ACC112 (cell line): ENCODE results near the gene ZBTB45.
A peak's percentile ranks its signal among the peaks of the same experiment; 100 is the strongest.

Source experiments
- H2AFZ ChIP-seq: fragments of 200-600 bp; sonication (generic); one replicate; pipeline ENCODE4 v1.6.0; 2017; ENCODE audit warnings: antibody characterized with exemption, low read length; ENCODE audit not compliant: unreplicated experiment
- H3K27ac ChIP-seq: fragments of 200-600 bp; sonication (generic); 2 replicates; pipeline ENCODE4 v1.5.1; 2014; ENCODE audit warnings: low read depth, mild to moderate bottlenecking, antibody characterized with exemption, low read length, moderate library complexity
- H3K27me3 ChIP-seq: fragments of 200-600 bp; sonication (generic); 2 replicates; pipeline ENCODE4 v1.6.1; 2014; ENCODE audit warnings: mild to moderate bottlenecking, antibody characterized with exemption, low read length, moderate library complexity, mixed read lengths; ENCODE audit not compliant: insufficient read depth
- H3K36me3 ChIP-seq: fragments of 200-600 bp; sonication (generic); 2 replicates; pipeline ENCODE4 v1.6.1; 2016; ENCODE audit warnings: mild to moderate bottlenecking, antibody characterized with exemption, low read length, moderate library complexity, mixed read lengths; ENCODE audit not compliant: insufficient read depth
- H3K4me1 ChIP-seq: fragments of 200-600 bp; sonication (generic); one replicate; pipeline ENCODE4 v1.6.1; 2016; ENCODE audit warnings: low read length, mixed read lengths; ENCODE audit not compliant: insufficient read depth, unreplicated experiment, control insufficient read depth
- H3K4me3 ChIP-seq: fragments of 200-600 bp; sonication (generic); 2 replicates; pipeline ENCODE4 v1.5.1; 2014; ENCODE audit warnings: mild to moderate bottlenecking, low read depth, low read length
- H3K79me2 ChIP-seq: fragments of 200-600 bp; sonication (generic); one replicate; pipeline ENCODE4 v1.6.0; 2016; ENCODE audit warnings: low read length; ENCODE audit not compliant: control insufficient read depth, unreplicated experiment, insufficient read depth

ZBTB45 gene

DNA sequence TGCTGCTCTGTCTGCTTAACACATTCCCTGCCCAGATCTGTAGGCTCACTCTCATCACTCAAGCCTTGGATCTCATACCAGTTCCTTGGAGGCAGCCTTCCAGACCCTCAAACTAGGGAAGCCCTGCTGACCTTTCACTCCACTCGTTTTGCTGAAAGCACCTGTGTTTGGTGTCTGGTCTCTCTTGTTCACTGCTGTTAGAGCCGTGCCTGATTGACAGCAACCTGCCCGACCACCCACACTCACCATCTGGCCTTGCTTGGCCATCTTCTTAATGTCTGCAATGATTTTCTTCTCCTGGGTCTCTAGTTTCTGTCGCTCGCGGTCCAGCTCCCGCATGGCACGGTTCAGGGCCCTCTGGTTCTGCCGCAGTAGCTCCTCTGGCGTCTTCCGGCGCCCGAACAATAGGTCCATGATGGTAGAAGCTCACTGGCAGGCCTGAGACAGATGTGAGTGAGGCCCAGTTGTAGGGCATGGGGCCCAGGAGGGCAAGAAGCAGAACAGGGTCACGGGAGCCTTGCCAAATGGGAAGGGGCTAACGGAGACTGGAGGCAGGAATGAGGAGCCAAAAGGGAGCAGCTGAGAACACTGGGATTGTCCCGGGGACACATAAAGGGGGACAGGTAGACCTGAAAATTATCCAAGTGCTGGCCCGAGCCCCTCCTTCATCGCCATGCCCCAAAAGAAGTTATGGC lies 34.3 kb upstream of the ZBTB45 start:
- Histone ChIP-seq H3K36me3 (peaks cover 9% of the 10 kb centered on the region), H3K27ac (peak overlapping the region; percentile 89), H3K27me3 (no peaks in the 10 kb centered on the region), H2AFZ (no peak overlapping the region), H3K79me2 (peaks cover 29% of the 10 kb centered on the region), H3K4me3 (peak overlapping the region; percentile 82), H3K4me1 (peaks cover 18% of the 10 kb centered on the region)

DNA sequence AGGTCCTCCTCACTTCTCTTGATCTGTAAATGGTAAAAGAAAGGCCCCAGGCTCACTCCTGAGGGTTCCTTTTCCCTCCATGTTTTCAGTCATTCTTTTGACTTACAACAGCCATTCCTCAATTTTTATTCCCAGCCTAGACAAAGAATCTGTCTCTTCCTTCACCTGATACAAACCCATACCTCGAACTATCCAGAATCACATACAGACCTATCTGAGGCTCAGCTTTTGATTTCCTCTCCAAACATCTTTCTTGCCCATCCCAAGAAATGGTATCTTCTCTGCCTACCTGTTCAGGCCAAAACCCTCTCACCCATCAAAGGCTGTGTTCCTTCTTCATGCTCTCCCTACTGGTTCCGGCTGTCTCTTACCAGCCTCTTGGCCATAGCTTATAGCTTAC lies 33.0 kb upstream of the ZBTB45 start:
- Histone ChIP-seq H3K27me3 (no peaks in the 10 kb centered on the region), H3K79me2 (peaks cover 36% of the 10 kb centered on the region), H2AFZ (no peak overlapping the region), H3K4me1 (peaks cover 18% of the 10 kb centered on the region), H3K36me3 (peaks cover 9% of the 10 kb centered on the region), H3K4me3 (no peak overlapping the region), H3K27ac (no peak overlapping the region)

DNA sequence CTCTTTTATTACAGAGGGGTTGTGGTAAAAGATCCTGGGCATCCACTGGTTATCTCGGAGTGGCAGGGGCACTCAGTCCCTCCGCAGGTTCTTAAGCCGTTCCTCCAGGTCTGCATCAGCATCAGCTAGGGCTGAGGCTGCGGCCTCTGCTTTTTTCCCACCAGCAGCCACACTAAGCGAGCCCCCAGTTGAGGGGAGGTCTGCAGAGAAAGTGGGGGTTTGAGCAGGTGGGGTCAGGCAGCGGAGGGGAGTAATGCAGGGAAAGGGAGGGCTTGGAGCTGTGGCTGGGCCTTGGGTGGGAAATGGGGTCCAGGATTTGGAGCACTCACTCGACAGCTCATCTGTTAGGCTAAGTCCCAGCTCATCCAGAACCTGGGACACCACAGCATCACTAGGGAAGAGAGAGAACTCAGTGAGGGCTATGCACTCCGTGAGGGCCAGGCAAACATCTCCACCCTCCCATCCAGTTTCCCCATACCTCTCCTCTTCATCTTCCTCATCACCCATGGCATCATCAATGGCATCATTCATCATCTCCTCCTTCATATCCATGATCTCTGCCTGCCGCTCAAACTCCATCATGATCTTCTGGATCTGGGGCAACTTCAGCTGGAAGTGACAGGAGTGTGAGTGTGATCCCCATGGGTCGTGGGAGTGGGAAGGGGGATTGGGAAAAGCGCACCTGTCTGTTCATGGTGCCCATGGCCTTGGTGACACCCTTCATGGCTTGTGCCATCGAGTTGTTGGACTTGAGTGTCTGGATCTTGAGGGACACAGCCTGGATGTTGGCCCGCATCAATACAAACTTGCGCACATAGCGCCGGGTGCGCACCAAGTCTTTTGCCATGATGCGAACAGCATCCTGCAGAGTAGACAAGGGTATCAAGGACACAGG lies 32.2 kb upstream of the ZBTB45 start:
- Histone ChIP-seq H3K4me3 (no peak overlapping the region), H3K79me2 (peaks cover 35% of the 10 kb centered on the region), H3K36me3 (peaks cover 9% of the 10 kb centered on the region), H3K4me1 (peaks cover 18% of the 10 kb centered on the region), H3K27me3 (no peaks in the 10 kb centered on the region), H2AFZ (no peak overlapping the region), H3K27ac (no peak overlapping the region)

DNA sequence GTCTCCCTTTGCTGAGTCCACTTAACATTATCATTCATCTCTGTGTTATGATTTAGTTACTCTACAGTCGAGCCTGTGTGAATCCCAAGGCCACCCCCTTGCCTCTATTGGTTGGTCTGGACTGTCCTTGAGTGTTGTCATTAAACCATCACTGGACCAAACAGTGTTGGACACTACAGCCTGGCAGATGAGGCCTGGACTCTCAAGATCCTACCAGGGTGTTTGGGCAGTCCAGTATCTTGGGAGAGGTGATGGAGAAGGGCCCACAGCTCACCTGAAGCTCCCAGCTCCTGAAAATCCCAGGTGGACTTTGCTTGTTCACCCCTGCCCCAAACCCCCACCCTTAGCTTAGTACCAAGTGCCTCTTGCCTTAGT lies 31.5 kb upstream of the ZBTB45 start:
- Histone ChIP-seq H3K36me3 (peaks cover 9% of the 10 kb centered on the region), H3K79me2 (peaks cover 35% of the 10 kb centered on the region), H3K27ac (no peak overlapping the region), H3K27me3 (no peaks in the 10 kb centered on the region), H2AFZ (no peak overlapping the region), H3K4me3 (no peak overlapping the region), H3K4me1 (peaks cover 18% of the 10 kb centered on the region)

DNA sequence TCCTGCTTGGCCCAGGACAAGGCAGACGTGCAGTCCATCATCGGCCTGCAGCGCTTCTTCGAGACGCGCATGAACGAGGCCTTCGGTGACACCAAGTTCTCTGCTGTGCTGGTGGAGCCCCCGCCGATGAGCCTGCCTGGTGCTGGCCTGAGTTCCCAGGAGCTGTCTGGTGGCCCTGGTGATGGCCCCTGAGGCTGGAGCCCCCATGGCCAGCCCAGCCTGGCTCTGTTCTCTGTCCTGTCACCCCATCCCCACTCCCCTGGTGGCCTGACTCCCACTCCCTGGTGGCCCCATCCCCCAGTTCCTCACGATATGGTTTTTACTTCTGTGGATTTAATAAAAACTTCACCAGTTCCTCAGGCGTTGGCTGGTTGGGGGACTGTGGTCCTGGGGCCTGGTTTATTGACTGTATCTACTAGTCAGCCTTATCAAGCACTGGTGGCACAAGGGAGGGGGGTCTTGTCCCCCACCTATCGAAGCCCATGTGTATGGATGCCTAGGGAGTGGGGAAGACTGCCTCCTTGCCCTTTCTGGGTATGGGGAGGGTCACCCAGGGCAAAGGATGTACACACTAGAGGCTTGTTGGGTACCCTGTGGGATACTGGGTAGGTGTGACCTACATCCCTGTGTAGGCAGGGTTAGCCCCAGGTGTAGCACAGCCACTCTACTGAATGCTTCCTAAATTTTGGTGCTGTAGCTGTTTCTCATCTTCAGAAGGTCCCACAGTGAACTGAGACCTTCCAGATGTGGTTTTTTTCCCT lies 30.9 kb upstream of the ZBTB45 start:
- Histone ChIP-seq H3K4me3 (no peak overlapping the region), H3K4me1 (peaks cover 19% of the 10 kb centered on the region), H3K79me2 (peaks cover 35% of the 10 kb centered on the region), H3K36me3 (peaks cover 14% of the 10 kb centered on the region), H2AFZ (no peak overlapping the region), H3K27ac (no peak overlapping the region), H3K27me3 (no peaks in the 10 kb centered on the region)

DNA sequence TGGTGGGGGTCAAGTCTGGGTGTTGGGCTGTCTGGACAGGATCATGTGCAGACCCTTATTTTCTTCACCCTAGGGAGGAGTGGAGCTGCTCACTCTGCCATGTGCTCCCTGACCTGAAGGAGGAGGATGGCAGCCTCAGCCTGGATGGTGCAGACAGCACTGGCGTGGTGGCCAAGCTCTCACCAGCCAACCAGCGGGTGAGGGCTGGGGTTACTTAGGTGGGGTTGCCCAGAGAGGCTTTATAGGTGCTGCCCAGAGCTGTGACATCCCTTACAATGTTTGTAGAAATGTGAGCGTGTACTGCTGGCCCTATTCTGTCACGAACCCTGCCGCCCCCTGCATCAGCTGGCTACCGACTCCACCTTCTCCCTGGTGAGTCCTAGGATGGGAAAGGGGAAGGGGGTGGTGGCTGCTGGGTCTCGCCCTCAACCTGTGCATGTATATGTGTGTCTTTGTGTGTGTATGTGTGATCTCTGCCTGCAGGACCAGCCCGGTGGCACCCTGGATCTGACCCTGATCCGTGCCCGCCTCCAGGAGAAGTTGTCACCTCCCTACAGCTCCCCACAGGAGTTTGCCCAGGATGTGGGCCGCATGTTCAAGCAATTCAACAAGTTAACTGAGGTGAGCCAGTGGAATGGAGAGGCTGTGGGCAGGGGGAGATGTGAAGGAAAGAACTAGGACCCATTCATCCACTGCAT lies 30.2 kb upstream of the ZBTB45 start:
- H3K4me1 ChIP-seq = peaks cover 15% of the 10 kb centered on the region
- H3K79me2 ChIP-seq = peaks cover 40% of the 10 kb centered on the region
- H3K4me3 ChIP-seq = no peak overlapping the region
- H2AFZ ChIP-seq = no peak overlapping the region
- H3K36me3 ChIP-seq = peaks cover 14% of the 10 kb centered on the region
- no peaks in the 10 kb centered on the region for H3K27me3 ChIP-seq
- no peak overlapping the region for H3K27ac ChIP-seq

DNA sequence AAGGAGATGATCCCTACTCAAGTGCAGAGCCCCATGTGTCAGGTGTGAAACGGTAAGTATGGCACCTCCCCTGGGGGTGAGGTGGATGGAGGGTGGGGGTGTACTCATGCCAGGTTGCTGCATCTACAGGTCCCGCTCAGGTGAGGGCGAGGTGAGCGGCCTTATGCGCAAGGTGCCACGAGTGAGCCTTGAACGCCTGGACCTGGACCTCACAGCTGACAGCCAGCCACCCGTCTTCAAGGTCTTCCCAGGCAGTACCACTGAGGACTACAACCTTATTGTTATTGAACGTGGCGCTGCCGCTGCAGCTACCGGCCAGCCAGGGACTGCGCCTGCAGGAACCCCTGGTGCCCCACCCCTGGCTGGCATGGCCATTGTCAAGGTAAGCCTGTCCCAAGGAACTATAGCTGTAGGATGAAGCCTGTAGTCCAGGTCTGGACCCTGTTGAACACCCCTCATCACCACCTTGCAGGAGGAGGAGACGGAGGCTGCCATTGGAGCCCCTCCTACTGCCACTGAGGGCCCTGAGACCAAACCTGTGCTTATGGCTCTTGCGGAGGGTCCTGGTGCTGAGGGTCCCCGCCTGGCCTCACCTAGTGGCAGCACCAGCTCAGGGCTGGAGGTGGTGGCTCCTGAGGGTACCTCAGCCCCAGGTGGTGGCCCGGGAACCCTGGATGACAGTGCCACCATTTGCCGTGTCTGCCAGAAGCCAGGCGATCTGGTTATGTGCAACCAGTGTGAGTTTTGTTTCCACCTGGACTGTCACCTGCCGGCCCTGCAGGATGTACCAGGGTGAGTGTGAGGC lies 29.5 kb upstream of the ZBTB45 start:
- peaks cover 15% of the 10 kb centered on the region for H3K4me1 ChIP-seq
- H3K27me3 ChIP-seq = no peaks in the 10 kb centered on the region
- H3K4me3 ChIP-seq = no peak overlapping the region
- H3K36me3 ChIP-seq = peaks cover 14% of the 10 kb centered on the region
- H3K27ac ChIP-seq = no peak overlapping the region
- H3K79me2 ChIP-seq = peaks cover 43% of the 10 kb centered on the region
- H2AFZ ChIP-seq = no peak overlapping the region

DNA sequence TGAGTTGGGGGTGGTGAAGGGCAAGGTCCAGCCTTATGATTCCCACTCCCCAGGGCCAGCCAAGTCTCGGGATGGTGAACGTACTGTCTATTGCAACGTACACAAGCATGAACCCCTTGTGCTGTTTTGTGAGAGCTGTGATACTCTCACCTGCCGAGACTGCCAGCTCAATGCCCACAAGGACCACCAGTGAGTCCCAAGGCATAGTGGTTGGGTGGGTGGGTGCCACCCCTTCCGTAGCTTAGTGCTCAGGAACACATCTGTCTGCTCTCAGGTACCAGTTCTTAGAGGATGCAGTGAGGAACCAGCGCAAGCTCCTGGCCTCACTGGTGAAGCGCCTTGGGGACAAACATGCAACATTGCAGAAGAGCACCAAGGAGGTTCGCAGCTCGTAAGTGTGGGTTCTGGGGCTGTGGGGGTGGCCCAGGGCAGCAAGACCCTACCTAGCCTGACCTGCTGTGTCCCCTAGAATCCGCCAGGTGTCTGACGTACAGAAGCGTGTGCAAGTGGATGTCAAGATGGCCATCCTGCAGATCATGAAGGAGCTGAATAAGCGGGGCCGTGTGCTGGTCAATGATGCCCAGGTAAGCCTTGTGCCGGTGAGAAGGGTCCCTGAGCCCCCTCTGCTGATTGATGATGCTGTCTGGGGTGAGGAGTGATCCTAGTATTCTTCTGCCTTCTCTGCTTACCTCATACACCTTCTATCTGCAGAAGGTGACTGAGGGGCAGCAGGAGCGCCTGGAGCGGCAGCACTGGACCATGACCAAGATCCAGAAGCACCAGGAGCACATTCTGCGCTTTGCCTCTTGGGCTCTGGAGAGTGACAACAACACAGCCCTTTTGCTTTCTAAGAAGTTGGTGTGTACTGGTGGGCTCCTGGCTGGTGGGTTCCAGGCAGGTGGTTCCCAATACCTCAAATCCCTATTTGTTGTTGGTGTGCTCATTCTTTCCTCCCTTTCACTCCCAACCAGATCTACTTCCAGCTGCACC lies 28.0 kb upstream of the ZBTB45 start:
- H3K36me3 ChIP-seq = peaks cover 12% of the 10 kb centered on the region
- no peak overlapping the region for H2AFZ ChIP-seq
- H3K27ac ChIP-seq = no peak overlapping the region
- H3K27me3 ChIP-seq = no peaks in the 10 kb centered on the region
- H3K79me2 ChIP-seq = peaks cover 43% of the 10 kb centered on the region
- H3K4me3 ChIP-seq = peak overlapping the region; percentile 16; the same call in 1 of the 2 replicates
- peaks cover 8% of the 10 kb centered on the region for H3K4me1 ChIP-seq

DNA sequence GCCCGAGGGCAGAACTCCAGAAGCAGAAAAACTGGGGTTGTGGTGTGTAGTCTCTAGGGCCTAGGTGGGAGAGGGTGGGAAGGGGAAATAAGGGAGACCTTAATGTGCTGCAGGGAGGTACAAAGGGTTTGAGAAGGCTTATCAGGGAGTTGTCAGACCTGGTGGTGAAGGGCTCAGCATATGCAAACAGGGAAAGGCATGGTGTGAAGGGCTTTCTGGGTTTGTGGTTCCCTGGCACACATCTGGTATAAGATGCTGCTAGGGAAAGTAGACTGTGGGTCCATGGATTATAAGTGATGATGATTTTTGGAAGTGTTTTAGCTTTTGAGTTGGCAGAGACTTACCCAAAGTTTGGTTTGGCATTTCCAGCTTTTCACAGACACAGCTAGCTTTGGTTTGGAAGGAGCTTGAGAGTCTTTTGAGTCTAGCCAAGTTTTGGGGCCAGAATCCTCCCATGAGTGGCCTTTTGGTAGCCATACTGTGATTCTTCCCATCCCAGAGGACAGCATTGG lies 26.5 kb upstream of the ZBTB45 start:
- H3K4me3 ChIP-seq = peak overlapping the region; percentile 95
- H3K79me2 ChIP-seq = peaks cover 43% of the 10 kb centered on the region
- no peak overlapping the region for H2AFZ ChIP-seq
- H3K4me1 ChIP-seq = peaks cover 8% of the 10 kb centered on the region
- H3K27ac ChIP-seq = no peak overlapping the region
- H3K27me3 ChIP-seq = no peaks in the 10 kb centered on the region
- peaks cover 9% of the 10 kb centered on the region; the same call in 1 of the 2 replicates for H3K36me3 ChIP-seq
